HK-2 (cell line): ENCODE data around the gene NPIPB6.

Experiments
- DNase-seq: peaks from one replicate; pipeline ENCODE4 v3.0.0-alpha.2; 2018; ENCODE audit not compliant: unreplicated experiment

The NPIPB6 gene

GRCh38 chr16:28324235-28324886, 38.9 kb downstream of the NPIPB6 start:
- DNase-seq: no peak

- peak; percentile 50 for DNase-seq
Observed at GRCh38 chr16:28321700-28322411, 41.5 kb downstream of the NPIPB6 start.

GRCh38 chr16:28320741-28321140, 42.6 kb downstream of the NPIPB6 start:
- no peak for DNase-seq

- no peak for DNase-seq
Observed at GRCh38 chr16:28320023-28320561, 43.2 kb downstream of the NPIPB6 start.

- DNase-seq: no peak
Observed at GRCh38 chr16:28319476-28320022, 43.8 kb downstream of the NPIPB6 start.

- no peak for DNase-seq
Observed at GRCh38 chr16:28318042-28318744, 45.1 kb downstream of the NPIPB6 start.

- DNase-seq: peak; percentile 69
Observed at GRCh38 chr16:28317040-28317880, 46.0 kb downstream of the NPIPB6 start.

GRCh38 chr16:28316054-28316453, 47.3 kb downstream of the NPIPB6 start:
- DNase-seq: no peak

- DNase-seq: no peak
Observed at GRCh38 chr16:28313587-28313986, 49.7 kb downstream of the NPIPB6 start.

- DNase-seq: no peak
Observed at GRCh38 chr16:28312327-28312726, 51.0 kb downstream of the NPIPB6 start.

GRCh38 chr16:28311913-28312312, 51.4 kb downstream of the NPIPB6 start:
- no peak for DNase-seq

- DNase-seq: no peak
Observed at GRCh38 chr16:28311413-28311812, 51.9 kb downstream of the NPIPB6 start.

GRCh38 chr16:28310796-28311195, 52.5 kb downstream of the NPIPB6 start:
- no peak for DNase-seq

GRCh38 chr16:28309811-28310311, 53.4 kb downstream of the NPIPB6 start:
- DNase-seq: no peak

- no peak for DNase-seq
Observed at GRCh38 chr16:28308794-28309584, 54.3 kb downstream of the NPIPB6 start.

GRCh38 chr16:28307936-28308335, 55.4 kb downstream of the NPIPB6 start:
- no peak for DNase-seq

GRCh38 chr16:28304214-28304613, 59.1 kb downstream of the NPIPB6 start:
- DNase-seq: peak; percentile 37

GRCh38 chr16:28303132-28303531, 60.2 kb downstream of the NPIPB6 start:
- DNase-seq: no peak

- no peak for DNase-seq
Observed at GRCh38 chr16:28301620-28302019, 61.7 kb downstream of the NPIPB6 start.

GRCh38 chr16:28301154-28301553, 62.2 kb downstream of the NPIPB6 start:
- DNase-seq: no peak
